Measurements from ENCODE around the gene SLC10A7.

DNA sequence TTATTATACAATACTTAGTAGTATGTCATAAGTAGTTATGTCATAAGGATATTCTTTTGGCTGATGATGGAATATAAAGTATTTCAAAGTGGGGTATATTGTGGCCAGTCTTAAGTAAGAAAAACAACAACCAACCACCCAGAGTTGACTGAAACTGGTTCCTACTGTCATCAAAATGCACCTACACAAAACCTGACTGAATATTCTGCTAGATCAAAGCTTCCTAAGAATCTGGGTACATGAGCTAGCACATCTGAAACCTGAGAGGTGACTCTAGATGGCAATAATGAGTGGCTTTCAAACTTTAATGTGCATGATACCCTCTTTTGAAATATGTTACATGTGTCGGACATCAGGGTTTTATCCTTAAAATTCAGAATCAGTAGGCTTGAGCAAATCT, 247.0 kb downstream of the SLC10A7 start:
- TF ChIP-seq, protein P1, sequence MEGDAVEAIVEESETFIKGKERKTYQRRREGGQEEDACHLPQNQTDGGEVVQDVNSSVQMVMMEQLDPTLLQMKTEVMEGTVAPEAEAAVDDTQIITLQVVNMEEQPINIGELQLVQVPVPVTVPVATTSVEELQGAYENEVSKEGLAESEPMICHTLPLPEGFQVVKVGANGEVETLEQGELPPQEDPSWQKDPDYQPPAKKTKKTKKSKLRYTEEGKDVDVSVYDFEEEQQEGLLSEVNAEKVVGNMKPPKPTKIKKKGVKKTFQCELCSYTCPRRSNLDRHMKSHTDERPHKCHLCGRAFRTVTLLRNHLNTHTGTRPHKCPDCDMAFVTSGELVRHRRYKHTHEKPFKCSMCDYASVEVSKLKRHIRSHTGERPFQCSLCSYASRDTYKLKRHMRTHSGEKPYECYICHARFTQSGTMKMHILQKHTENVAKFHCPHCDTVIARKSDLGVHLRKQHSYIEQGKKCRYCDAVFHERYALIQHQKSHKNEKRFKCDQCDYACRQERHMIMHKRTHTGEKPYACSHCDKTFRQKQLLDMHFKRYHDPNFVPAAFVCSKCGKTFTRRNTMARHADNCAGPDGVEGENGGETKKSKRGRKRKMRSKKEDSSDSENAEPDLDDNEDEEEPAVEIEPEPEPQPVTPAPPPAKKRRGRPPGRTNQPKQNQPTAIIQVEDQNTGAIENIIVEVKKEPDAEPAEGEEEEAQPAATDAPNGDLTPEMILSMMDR (IDR thresholded peaks at IDR 0.05) = no peak
- TF ChIP-seq POLR2A (IDR thresholded peaks at IDR 0.05) (no peak), EP300 (IDR thresholded peaks at IDR 0.05) (no peak)

Measured in ovary (tissue), 3 donors.